NCI-H82 treated with DMSO at 0.1 percent for 48 hours (cell line): ENCODE results near the gene CSF1R.

ENCODE experiments used
- DNase-seq: peaks from one replicate; lab custom pipeline; 2025; ENCODE audit not compliant: unreplicated experiment; lab: John Stamatoyannopoulos, UW

CSF1R gene

DNA sequence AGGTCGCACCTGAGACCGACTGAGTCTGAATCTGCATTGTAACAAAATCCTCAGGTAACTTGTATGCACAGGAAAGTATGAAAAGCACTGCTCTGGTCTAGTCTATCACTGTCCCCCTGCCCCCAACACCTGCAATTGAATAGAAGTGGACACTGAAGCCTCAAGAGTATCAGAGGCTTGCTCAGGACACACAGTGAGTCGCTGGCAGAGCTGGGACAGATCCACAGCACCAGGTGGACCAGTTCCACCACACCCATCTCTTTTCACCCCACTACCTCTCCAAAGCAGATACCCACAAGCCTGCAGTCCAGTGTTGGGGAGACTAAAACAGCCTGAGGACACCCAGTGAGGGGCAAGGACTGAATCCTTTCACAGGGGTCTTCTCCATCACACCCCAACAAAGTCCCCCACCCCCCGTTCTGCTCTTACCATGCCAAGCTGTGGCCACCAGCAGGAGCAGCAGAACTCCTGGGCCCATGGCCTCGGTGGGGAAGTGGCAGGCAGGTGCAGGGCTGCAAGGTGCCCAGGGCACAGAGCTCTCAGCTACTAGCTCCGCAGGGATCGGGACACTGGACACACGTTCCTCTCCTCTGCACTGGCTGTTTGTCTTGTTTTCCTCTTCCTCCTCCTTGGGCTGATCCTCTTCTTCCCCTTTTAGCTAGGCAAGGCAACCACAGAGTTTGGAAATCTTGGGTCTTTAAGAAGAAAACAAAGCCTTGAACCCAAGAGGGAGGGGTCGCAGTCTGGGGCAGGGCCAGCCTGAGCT, at the start of gene CSF1R:
CSF1R (minus strand) TSS at position 605 of the 766 bp plus-strand sequence; CDS start at position 478, 127 bp downstream.
- no peak for DNase-seq

GRCh38 chr5:150135557-150136304, 49.4 kb upstream of the CSF1R start:
- DNase-seq: no peak

DNA sequence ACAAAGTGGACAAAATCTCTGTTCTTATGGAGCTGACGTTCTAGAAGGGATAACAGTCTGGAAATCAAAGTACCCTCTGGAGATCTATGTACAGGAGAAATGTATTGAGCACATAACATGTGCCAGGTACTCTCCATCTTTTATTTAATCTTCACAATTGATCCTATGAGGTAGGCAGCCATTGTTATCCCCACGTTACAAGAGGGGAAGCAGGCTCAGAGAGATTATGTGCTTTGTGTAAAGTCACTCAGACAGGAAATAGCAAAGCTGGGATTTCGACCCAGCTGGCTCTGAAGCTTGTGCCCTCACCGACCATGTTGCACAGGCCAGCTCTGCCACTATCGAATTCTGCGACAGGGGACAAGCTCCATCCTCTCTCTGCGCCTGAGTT, 47.8 kb upstream of the CSF1R start:
- peak; percentile 36 for DNase-seq

- no peak for DNase-seq
Observed at GRCh38 chr5:150133581-150134197, 47.3 kb upstream of the CSF1R start.

GRCh38 chr5:150132740-150133139, 46.4 kb upstream of the CSF1R start:
- DNase-seq: no peak

DNA sequence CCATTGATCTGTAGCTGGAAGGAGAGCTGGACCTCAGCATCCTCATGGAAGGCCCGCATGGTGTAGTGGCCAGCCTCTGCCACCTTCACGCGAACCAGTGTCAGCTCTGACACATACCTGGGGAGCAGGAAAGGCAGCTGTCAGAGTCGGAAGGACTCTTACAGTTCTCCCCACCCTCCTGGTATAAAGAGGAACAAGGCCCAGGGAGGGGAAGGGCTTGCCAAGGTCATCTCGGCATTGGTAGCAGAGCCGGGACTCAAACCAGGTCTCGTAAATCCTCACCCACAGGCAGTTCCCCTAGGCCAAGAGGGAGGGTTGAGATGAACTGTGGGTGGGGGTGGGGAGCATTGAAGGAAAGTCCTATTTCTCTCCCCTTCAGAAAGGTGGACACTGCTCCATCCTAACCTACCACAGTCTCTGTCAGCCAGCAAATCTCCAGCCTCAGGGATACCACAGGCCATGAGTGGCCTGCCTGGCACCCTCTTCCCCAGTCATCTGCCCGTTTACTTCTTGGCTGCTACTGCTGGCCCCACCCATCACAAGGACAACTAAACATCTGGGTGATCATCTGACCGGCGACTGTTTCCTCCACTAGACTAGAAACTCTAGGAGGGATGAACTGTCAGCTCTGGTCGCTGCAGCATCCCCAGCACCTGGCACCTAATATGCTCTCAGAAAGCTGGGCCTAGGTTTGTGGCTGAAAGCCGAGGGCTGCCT, 45.8 kb upstream of the CSF1R start:
- DNase-seq: no peak

GRCh38 chr5:150131461-150131860, 45.1 kb upstream of the CSF1R start:
- no peak for DNase-seq

- no peak for DNase-seq
Observed at GRCh38 chr5:150130493-150130922, 44.2 kb upstream of the CSF1R start.

DNA sequence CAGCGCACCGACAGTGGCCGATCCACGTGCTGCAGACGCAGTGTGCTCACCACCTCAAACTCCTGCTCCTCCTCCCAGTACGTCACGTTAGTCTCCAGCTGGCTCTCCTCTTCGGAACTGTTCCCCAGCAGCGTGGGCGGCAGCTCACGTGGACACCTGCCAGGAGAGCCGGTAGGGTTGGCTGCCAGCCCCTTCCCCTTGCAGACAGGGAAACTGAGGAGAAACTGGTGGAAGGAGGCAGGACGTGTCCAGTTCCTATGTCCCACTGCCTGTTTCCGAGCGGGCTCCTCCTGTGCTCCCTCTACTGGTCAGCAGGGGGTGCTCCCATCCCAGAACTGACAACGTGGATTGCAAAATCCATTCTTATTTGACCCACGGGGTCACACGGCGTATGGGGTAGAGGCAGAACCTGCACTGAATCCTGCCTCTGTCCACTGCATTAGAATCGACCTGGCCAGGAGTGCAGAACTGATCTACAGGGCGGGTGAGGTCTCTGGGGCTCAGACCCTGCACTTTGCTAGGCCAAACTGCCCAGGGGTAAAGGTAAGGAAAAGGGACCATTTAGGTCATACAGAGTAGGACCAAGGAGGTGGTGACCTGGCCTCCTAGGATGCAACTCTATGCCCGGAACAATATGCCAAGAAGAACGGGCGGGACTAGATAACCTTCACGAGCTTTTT, 43.6 kb upstream of the CSF1R start:
- peak; percentile 31 for DNase-seq

DNA sequence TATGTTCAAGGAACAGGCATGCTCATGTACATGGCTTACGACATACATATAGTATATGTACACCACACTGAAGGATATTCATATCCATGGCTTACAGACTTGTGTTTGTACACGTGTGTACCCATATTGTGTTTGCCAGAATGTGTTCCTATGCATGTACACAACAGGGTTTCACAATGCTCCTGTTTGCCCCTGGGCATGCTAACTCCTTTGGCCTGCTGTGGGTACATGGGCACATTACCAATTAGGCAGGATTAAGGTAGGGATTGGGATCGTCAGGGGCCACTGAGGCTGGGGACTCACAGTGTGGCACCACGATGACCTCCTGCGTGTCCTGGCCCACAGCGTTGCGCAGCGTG, 43.1 kb upstream of the CSF1R start:
- no peak for DNase-seq

GRCh38 chr5:150126921-150127265, 40.5 kb upstream of the CSF1R start:
- DNase-seq: no peak

GRCh38 chr5:150126199-150126920, 40.0 kb upstream of the CSF1R start:
- DNase-seq: no peak

GRCh38 chr5:150125334-150125733, 39.0 kb upstream of the CSF1R start:
- DNase-seq: no peak

DNA sequence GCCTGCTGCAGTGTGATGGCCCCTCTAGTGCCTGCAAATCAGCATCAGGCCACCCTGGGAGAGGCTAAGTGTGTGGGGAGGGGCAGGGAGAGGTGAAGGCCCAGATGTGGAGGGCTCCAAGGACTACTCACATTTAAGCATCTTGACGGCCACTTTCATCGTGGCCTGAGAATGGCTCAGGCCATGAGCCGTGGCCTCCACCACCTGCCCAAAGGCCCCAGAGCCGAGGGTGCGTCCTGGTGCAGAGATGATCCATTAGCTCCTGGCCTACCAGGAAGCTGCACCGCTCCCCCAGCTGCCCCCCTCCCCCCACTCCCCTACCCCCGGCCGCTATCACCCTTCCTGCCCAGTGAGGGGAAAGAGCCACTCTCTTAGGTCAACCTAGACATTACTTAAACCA, 38.2 kb upstream of the CSF1R start:
- DNase-seq: no peak

DNA sequence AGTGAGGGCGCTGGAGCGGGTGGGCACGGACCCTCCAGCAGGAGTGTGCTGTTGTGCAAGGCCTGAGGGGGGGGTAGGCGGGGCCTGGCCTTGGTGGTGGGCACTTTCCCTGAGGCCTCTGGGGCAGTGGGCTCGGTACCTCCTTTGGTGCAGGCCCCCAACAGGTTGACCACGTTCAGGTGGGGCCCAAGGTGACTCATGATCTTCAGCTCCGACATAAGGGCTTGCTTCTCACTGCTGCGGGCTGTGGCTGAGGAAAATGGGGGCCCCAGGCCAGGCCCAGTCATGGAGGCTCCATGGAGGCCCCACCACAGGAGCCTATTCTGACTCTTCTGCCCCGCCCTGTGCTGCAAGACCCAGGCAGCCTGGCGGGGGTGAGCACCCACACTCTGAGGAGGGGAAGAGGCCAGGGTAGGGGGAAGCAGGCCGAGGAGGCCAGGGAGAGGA, 37.8 kb upstream of the CSF1R start:
- DNase-seq: no peak

GRCh38 chr5:150123542-150123941, 37.2 kb upstream of the CSF1R start:
- no peak for DNase-seq

- DNase-seq: peak; percentile 2
Observed at GRCh38 chr5:150122536-150123481, 36.5 kb upstream of the CSF1R start.

GRCh38 chr5:150122158-150122510, 35.8 kb upstream of the CSF1R start:
- no peak for DNase-seq

GRCh38 chr5:150121448-150122157, 35.2 kb upstream of the CSF1R start:
- no peak for DNase-seq
